HL-60/S4 treated with phorbol 12-myristate 13-acetate at 8.2 ng/mL for 4 days and 3 days (cell line): ENCODE data around the gene NKAP.
"Not testable (repeated sequence)": the region's sequence is repeated elsewhere in the genome, so short reads cannot be mapped to it uniquely, and the experiment has no call there.

Source experiments
- in situ Hi-C: fragments of 300-500 bp; cut with MboI; formaldehyde crosslinking; loops from 2 replicates; pipeline ENCODE4 v1.15.0; 2022; ENCODE audit warnings: low sequenced_read_pairs

NKAP gene

DNA sequence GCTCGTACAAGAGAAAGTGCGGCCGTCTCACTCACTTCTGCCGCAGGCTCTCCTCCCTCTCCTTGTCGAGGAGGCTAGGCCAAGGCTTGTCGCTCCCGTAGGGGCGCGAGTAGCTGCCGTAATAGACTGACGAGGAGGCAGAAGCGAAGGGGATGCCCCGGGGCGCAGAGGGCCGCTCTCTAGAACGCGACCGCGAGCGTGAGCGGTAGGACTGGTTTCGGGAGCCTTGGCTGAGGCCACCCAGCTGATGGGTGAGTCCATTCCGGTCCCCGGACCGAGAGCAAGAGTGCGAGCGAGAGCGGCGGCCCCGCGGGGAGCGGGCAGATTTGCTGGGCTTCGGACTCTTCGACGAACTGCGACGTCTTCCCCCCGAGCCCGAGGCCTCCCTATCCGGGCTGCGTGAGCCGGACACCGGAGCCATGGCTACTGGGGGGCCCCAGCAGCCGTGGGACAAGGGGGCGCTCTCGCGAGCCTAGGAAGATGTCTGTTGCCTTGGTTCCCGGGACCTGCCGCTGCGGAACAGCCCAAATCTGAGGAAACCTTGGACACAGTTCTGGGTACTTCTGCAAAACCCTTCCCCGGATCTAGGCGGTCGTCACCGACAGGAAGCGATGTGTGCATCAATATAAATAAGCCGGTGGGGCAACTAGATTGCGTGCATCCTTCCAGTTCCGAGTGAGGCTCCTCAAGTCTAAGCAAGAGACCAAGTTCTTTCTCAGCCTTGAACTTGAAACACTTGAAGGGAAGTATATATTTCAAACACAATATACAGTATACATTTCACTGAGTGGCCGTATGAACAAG lies at the start of gene NKAP:
Gene NKAP, minus strand, starts transcription at position 567 of the 804 bp plus-strand sequence. Its CDS starts 146 bp downstream, at position 421.
- in situ Hi-C loops = no loop called here

DNA sequence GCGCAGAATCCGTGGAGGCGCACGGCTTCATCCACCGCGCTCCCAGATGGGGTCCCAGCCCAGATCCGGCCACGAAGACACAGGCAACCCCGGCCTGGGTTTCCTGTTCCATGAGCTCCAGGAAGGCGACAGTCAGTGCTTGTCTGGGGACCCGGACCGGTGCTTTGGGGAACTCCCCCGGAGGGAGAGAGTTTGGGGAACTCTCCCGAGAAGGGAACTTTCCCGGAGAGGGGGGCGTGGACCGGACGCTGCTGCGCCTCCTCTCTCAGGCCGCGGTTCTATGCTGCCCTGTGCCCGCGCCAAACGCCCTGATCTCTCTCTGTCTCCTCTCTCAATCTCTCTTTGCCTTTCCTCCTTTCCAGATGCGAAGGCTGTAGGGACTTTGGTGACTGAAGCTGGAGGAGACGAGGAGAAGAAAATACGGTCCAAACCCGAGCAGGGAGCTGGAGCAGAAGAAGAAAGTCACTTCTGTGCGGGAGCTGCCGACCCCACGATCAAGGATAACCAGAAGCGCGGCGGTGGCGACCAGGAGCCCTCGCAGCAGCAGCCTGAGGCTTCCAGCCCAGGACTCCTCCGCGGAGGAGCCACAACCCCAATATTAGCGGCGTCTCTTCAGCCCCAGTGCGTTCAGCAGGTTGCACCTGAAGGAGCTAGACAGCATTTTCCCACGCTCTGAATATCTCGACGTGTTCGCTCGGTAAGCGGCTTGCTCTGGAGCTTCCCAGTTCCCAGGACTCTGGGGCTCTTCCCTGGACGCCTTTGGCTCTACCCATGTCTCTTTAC lies 47.6 kb upstream of the NKAP start:
- in situ Hi-C loops = no loop called here

DNA sequence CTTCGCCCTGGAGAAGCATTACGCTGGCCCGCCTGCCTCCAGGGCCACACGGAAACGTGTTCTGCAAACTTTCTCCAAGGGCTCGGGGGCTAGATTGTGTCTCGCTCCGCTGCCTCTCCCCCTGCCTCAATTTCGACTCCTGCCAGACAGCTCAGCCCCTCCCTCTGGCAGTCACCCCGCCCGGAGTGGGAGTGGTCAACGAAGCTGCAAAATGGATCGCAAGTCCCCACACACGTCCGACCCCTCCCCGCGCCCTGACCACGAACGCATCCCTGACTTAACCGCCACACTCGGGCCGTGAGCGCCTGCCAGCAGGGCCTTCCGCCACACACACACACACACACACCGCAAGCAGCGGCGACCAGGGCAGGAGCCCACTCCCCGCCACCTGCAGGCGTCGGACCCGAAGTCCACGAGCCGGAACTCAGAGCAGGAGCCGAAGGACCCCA lies 47.0 kb upstream of the NKAP start:
- in situ Hi-C loops = no loop called here

- in situ Hi-C loops = no loop called here
Measured at GRCh38 chrX:119989905-119990555, 46.5 kb upstream of the NKAP start.

GRCh38 chrX:119986203-119986602 lies 42.7 kb upstream of the NKAP start:
- in situ Hi-C loops = no loop called here

DNA sequence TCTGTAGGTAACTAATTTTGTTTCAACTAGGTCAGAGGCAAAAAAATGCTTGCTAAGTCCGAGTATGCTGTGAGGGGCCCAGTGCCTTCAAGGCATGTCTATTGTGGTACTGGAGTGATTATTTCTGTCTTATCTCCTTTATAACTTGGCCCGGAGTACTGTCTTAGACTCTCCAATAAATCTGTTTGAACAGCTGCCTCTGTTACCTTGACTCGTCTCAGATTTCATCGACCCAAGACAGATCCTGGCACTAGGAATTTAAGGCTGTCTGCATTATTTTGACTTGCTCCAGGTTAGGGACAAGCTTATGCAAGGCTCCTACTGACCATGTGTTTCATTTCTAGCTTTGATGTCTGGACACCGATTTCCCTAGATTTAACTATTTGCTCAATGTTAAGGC lies 41.1 kb upstream of the NKAP start:
- in situ Hi-C loops = no loop called here

DNA sequence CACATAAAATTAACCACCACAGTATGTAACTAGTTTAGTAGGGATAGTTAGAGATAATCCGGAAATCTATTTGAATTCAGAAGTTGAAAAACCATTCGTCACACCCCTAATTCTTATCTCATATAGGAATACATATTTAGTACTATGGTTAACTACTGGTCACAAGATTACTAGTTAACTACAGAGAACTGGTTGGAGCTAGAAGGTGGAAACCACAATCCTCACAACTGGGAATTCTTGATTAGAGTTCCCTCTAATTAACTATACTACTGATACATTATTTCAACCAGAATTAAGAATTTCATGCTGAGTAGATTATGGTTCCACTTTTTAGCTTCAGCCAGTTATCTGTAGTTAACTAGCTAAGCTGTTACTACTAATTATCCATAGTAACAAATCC lies 39.9 kb upstream of the NKAP start:
- in situ Hi-C loops = no loop called here

DNA sequence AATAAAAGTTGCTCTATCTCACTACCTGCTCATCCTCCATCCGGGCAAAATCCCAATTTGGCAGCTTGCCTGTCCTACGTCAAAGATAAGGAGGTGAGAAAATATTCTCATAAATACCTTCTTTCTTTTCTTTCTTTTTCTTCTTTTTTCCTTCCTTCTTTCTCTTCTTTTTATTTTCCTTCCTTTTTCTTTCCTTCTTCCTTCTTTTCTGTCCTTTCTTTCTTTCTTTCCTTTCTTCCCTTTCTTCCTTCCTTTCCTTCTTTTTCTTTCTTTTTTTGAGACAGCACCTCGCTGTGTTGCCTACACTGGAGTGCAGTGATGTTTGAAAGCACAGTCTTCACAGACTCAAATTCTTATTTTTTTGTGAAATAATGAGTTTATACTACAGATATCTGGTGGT lies 38.6 kb upstream of the NKAP start:
- in situ Hi-C loops = no loop called here

- in situ Hi-C loops = no loop called here
Measured at GRCh38 chrX:119981286-119982070, 37.9 kb upstream of the NKAP start.

GRCh38 chrX:119977172-119977571 lies 33.6 kb upstream of the NKAP start:
- in situ Hi-C loops = not testable (repeated sequence)

DNA sequence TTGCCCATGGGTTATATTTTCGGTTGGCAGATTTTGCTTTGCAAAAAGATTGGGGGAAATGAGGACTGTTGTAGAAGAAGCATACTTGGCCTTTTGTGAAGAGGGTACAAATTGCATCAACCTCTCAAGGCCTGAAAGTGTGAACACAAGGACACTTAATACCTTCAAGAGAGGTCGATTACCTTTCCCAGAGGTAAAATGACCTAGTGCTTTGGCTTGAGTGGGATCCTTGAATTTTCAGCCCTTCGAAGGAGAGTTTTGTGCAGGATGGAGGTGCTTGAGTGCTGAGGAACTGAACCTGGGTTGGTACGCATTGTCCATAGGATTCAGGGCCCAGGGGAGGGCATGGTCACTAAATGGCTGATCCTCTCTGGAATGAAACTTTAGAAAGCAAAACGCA lies 27.6 kb upstream of the NKAP start:
- in situ Hi-C loops = no loop called here

GRCh38 chrX:119970574-119970973 lies 27.0 kb upstream of the NKAP start:
- in situ Hi-C loops = no loop called here

GRCh38 chrX:119966837-119967236 lies 23.3 kb upstream of the NKAP start:
- in situ Hi-C loops = not testable (repeated sequence)

DNA sequence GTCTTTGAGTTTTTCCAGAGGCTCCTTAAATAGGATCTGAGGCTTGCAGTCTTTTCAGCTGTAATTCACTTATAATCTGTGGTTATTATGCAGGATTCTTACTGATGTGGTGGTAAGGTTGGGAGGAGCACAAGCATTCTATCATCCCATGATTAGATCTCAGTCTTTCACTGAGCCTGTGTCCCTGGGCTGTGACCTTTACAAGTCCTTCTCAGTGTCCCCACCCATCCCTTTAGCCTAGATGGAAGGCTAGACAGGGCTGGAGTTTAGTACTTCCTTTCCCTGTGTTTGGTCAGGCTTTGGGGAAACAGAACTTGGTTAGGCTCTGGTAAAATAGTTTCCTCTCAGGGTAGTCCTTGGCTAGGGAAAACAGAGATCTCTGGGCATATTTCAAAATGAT lies 17.1 kb upstream of the NKAP start:
- in situ Hi-C loops = no loop called here

- in situ Hi-C loops = not testable (repeated sequence)
Measured at GRCh38 chrX:119955807-119956570, 12.4 kb upstream of the NKAP start.

DNA sequence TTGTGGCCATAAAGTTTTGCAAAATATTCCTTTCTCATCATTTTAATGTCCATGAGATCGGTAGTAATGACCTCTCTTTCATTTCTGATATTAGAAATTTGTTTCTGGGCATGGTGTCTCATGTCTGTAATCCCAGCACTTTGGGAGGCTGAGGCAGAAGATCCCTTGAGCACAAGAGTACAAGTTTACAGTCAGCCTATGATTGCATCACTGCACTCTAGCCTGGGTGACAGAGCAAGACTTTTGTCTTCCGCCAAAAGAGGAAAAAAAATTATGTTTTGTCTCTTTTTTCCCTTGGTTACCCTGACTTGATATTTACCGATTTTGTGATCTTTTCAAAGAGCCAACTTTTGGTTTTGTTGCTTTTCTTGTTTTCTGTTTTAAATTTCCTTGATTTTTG lies 10.8 kb upstream of the NKAP start:
- in situ Hi-C loops = no loop called here

GRCh38 chrX:119948381-119948780 lies 4.8 kb upstream of the NKAP start:
- in situ Hi-C loops = no loop called here

DNA sequence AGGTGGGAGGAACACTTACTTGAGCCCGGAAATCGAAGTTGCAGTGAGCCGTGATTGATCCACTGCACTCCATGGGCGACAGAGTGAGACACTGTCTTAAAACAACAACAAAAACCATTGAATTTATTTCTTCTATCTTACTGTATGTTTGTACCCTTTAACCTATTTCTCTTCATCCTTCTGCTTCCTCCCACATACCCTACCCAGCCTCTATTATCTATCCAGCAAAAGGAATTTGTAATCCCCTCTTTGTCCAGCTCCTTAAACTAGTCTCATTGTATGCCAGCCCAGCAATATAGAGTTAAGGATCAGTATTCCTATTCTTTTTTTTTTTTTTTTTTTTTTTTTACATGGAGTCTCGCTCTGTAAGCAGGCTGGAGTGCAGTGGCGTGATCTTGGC lies 1.9 kb upstream of the NKAP start:
- in situ Hi-C loops = no loop called here

- in situ Hi-C loops = no loop called here
Measured at GRCh38 chrX:119942831-119943184, 743 bp downstream of the NKAP start.

- in situ Hi-C loops = no loop called here
Measured at GRCh38 chrX:119942173-119942819, 1.3 kb downstream of the NKAP start.
